Measurements from ENCODE around the gene REM1.

REM1 gene

DNA sequence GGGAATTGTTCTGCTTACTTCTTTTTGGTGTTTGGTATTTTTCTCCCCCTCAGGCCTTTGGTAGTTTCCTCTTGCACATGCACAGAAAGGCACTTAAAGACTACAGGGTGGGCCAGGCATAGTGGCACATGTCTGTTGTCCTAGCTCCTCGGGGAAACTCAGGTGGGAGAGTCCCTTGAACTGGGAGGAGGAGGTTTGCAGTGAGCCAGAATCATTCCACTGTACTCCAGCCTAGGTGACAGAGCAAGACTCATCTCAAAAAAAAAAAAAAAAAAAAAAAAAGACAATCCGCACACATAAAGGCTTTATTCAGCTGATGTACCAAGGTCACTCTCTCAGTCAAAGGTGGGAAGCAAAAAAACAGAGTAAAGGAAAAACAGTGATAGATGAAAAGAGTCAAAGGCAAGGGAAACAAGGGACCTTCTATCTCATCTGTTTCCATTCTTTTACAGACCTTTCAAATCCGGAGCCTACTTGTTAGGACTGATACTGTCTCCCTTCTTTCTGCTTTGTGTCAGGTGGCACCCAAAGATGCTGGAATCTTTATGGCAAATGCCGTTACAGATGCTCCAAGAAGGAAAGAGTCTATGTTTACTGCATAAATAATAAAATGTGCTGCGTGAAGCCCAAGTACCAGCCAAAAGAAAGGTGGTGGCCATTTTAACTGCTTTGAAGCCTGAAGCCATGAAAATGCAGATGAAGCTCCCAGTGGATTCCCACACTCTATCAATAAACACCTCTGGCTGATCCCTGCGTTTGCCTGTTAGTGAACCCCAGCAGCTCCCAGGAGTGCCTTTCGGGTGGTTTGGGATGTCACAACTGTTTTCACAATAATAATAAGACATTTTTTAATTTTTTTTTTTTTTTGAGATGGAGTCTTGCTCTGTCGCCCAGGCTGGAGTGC, 25.3 kb upstream of the REM1 start:
- no peak overlapping the region for H3K27ac ChIP-seq (ENCODE audit: extremely low read depth, low read depth, low read length)

DNA sequence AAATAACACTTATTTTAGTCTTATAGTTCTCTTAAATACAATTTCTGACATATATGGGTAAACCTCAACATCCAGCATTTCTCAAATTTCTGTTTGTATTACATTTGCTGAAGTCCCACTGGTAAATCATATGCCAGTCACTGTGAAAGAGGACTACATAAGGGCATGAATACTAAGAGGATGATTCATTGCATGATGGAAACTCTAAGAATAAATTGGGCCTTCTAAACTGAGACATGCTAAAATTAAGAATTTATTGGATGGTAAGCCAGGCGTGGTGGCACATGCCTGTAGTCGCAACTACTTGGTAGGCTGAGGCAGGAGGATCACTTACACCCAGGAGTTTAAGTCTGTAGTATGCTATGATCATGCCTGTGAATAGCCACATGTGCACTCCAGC, 22.5 kb upstream of the REM1 start:
- no peaks in the 10 kb centered on the region for H3K9me3 ChIP-seq (ENCODE audit: control insufficient read depth, insufficient read depth, low read depth, low read length)
- no peaks in the 10 kb centered on the region for H3K4me1 ChIP-seq (ENCODE audit: control insufficient read depth, insufficient read depth, low read length)
- H3K27ac ChIP-seq (ENCODE audit: extremely low read depth, low read depth, low read length) = no peak overlapping the region
- ChIA-PET POLR2A (no interaction called here), CTCF (no interaction called here)
- H3K4me3 ChIP-seq (ENCODE audit: low read depth, low read length) = no peak overlapping the region
- H3K36me3 ChIP-seq (ENCODE audit: control insufficient read depth in 2 of 2, insufficient read depth in 1 of 2, low read length in 2 of 2) = no peaks in the 10 kb centered on the region
- TF ChIP-seq ZNF596 (tag by site-specific recombination; IDR thresholded peaks at IDR 0.05) (no peak), ZNF658 (tag by site-specific recombination; IDR thresholded peaks at IDR 0.05) (no peak), ZNF560 (tag by site-specific recombination; IDR thresholded peaks at IDR 0.05; ENCODE audit: borderline replicate concordance) (no peak), ZNF549 (tag by site-specific recombination; IDR thresholded peaks at IDR 0.05) (no peak), MZF1 (tag by site-specific recombination; IDR thresholded peaks at IDR 0.05; ENCODE audit: borderline replicate concordance) (no peak), HOXD13 (CRISPR knock-in tag; IDR thresholded peaks at IDR 0.05; ENCODE audit: borderline replicate concordance) (no peak), ZNF146 (tag by site-specific recombination; IDR thresholded peaks at IDR 0.05) (no peak)
- TF ChIP-seq, protein P1, sequence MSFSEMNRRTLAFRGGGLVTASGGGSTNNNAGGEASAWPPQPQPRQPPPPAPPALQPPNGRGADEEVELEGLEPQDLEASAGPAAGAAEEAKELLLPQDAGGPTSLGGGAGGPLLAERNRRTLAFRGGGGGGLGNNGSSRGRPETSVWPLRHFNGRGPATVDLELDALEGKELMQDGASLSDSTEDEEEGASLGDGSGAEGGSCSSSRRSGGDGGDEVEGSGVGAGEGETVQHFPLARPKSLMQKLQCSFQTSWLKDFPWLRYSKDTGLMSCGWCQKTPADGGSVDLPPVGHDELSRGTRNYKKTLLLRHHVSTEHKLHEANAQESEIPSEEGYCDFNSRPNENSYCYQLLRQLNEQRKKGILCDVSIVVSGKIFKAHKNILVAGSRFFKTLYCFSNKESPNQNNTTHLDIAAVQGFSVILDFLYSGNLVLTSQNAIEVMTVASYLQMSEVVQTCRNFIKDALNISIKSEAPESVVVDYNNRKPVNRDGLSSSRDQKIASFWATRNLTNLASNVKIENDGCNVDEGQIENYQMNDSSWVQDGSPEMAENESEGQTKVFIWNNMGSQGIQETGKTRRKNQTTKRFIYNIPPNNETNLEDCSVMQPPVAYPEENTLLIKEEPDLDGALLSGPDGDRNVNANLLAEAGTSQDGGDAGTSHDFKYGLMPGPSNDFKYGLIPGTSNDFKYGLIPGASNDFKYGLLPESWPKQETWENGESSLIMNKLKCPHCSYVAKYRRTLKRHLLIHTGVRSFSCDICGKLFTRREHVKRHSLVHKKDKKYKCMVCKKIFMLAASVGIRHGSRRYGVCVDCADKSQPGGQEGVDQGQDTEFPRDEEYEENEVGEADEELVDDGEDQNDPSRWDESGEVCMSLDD (tag by site-specific recombination; IDR thresholded peaks at IDR 0.05) = no peak
- TF ChIP-seq, protein P2, sequence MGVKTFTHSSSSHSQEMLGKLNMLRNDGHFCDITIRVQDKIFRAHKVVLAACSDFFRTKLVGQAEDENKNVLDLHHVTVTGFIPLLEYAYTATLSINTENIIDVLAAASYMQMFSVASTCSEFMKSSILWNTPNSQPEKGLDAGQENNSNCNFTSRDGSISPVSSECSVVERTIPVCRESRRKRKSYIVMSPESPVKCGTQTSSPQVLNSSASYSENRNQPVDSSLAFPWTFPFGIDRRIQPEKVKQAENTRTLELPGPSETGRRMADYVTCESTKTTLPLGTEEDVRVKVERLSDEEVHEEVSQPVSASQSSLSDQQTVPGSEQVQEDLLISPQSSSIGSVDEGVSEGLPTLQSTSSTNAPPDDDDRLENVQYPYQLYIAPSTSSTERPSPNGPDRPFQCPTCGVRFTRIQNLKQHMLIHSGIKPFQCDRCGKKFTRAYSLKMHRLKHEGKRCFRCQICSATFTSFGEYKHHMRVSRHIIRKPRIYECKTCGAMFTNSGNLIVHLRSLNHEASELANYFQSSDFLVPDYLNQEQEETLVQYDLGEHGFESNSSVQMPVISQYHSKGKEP (tag by site-specific recombination; IDR thresholded peaks at IDR 0.05) = no peak
- TF ChIP-seq, protein P3, sequence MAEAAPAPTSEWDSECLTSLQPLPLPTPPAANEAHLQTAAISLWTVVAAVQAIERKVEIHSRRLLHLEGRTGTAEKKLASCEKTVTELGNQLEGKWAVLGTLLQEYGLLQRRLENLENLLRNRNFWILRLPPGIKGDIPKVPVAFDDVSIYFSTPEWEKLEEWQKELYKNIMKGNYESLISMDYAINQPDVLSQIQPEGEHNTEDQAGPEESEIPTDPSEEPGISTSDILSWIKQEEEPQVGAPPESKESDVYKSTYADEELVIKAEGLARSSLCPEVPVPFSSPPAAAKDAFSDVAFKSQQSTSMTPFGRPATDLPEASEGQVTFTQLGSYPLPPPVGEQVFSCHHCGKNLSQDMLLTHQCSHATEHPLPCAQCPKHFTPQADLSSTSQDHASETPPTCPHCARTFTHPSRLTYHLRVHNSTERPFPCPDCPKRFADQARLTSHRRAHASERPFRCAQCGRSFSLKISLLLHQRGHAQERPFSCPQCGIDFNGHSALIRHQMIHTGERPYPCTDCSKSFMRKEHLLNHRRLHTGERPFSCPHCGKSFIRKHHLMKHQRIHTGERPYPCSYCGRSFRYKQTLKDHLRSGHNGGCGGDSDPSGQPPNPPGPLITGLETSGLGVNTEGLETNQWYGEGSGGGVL (tag by site-specific recombination; IDR thresholded peaks at IDR 0.05) = no peak

More for the DNA sequence above, 25.3 kb upstream of the REM1 start:
- H3K4me3 ChIP-seq (ENCODE audit: low read depth, low read length) = no peak overlapping the region
- POLR2A ChIA-PET = no interaction called here
- no peak for TF ChIP-seq SP3 (tag by site-specific recombination; IDR thresholded peaks at IDR 0.05)
- TF ChIP-seq HOXA7 (CRISPR knock-in tag; IDR thresholded peaks at IDR 0.05; ENCODE audit: borderline replicate concordance) = no peak
- TF ChIP-seq ZNF10 (tag by site-specific recombination; IDR thresholded peaks at IDR 0.05) = no peak
- no peak for TF ChIP-seq ZBTB20 (tag by site-specific recombination; IDR thresholded peaks at IDR 0.05)
- TF ChIP-seq, protein P4, sequence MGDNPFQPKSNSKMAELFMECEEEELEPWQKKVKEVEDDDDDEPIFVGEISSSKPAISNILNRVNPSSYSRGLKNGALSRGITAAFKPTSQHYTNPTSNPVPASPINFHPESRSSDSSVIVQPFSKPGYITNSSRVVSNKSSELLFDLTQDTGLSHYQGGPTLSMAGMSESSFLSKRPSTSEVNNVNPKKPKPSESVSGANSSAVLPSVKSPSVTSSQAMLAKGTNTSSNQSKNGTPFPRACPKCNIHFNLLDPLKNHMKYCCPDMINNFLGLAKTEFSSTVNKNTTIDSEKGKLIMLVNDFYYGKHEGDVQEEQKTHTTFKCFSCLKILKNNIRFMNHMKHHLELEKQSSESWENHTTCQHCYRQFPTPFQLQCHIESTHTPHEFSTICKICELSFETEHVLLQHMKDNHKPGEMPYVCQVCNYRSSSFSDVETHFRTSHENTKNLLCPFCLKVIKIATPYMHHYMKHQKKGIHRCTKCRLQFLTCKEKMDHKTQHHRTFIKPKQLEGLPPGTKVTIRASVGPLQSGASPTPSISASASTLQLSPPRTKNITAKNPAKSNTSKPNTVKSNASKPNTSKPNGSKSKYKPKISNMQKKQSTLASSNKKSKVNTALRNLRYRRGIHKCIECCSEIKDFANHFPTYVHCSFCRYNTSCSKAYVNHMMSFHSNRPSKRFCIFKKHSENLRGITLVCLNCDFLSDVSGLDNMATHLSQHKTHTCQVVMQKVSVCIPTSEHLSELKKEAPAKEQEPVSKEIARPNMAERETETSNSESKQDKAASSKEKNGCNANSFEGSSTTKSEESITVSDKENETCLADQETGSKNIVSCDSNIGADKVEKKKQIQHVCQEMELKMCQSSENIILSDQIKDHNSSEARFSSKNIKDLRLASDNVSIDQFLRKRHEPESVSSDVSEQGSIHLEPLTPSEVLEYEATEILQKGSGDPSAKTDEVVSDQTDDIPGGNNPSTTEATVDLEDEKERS (tag by site-specific recombination; IDR thresholded peaks at IDR 0.05) = no peak
- TF ChIP-seq ZNF2 (tag by site-specific recombination; IDR thresholded peaks at IDR 0.05) = no peak
- no peak for TF ChIP-seq ZNF560 (tag by site-specific recombination; IDR thresholded peaks at IDR 0.05; ENCODE audit: borderline replicate concordance)
- TF ChIP-seq ZIC2 (tag by site-specific recombination; IDR thresholded peaks at IDR 0.05) = no peak
- no peak for TF ChIP-seq ZNF530 (tag by site-specific recombination; IDR thresholded peaks at IDR 0.05; ENCODE audit: low read depth)
- no peak for TF ChIP-seq ZFP69B (tag by site-specific recombination; IDR thresholded peaks at IDR 0.05)
- TF ChIP-seq, protein P1 (tag by site-specific recombination; IDR thresholded peaks at IDR 0.05) = no peak
- TF ChIP-seq SP2 (tag by site-specific recombination; IDR thresholded peaks at IDR 0.05) = no peak
- no peak for TF ChIP-seq ZNF596 (tag by site-specific recombination; IDR thresholded peaks at IDR 0.05)
- H3K36me3 ChIP-seq (ENCODE audit: control insufficient read depth in 2 of 2, insufficient read depth in 1 of 2, low read length in 2 of 2) = no peaks in the 10 kb centered on the region
- H3K4me1 ChIP-seq (ENCODE audit: control insufficient read depth, insufficient read depth, low read length) = no peaks in the 10 kb centered on the region
- CTCF ChIA-PET = interaction anchor here (0.6 to 1.3 kb wide), 9 partner anchors 9 to 927 kb away, joined by 3 to 5 read pairs (median 3); partner anchors contain the start of gene DEFB123
- no peaks in the 10 kb centered on the region for H3K9me3 ChIP-seq (ENCODE audit: control insufficient read depth, insufficient read depth, low read depth, low read length)
